ENCODE measurements around the gene AP4E1. TPM values are rescaled to one million over a fixed set of nuclear protein-coding genes. Genes with fewer than 3 reads are reported as not detected.

Gene AP4E1
- total and polyA plus RNA-seq, 2 of the 4 experiments (the other 2 are of a cell fraction) = 3.1 to 6.8 TPM

DNA sequence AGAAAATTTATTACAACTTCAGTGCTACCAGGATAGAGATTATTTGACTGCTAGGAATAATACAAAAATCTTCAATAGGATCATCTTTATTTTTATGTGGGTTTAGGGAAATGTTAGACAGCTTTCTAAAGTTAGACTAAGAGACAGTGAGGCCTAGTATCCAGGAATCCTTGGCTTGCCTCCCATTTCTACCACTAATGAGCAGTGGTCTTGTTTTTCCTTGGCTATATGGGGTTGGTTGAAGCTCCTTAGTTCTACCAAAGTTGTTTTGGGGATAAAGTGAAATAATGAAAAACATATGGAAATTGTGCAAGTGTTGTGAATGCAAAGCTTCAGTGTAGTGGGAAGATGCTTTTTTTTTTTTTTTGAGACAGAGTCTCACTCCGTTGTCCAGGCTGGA, 16.8 kb downstream of the AP4E1 start:
- H4K8ac ChIP-seq (ENCODE audit: low read depth in 2 of 2, low read length in 2 of 2) = no peak overlapping the region
- H2BK5ac ChIP-seq (ENCODE audit: low read depth, low read length, poor library complexity, severe bottlenecking) = no peak overlapping the region
- no peak overlapping the region for H2AFZ ChIP-seq (replicated peaks; ENCODE audit: low read length, poor library complexity)
- no peak overlapping the region for H2BK15ac ChIP-seq (ENCODE audit: low read depth, low read length)
- H3K27me3 ChIP-seq (ENCODE audit: control insufficient read depth, insufficient read depth, low read length) = no peaks in the 10 kb centered on the region
- no peak overlapping the region for H3K4me2 ChIP-seq (ENCODE audit: low read depth, low read length)
- H3K18ac ChIP-seq (ENCODE audit: low read depth, low read length) = no peak overlapping the region
- H3K23ac ChIP-seq (ENCODE audit: low read depth, low read length) = no peak overlapping the region
- H3K4me1 ChIP-seq (ENCODE audit: control insufficient read depth, insufficient read depth, low read length) = no peaks in the 10 kb centered on the region
- no peak overlapping the region for H3K4ac ChIP-seq (ENCODE audit: low read depth, low read length)
- peaks cover 14% of the 10 kb centered on the region for H3K36me3 ChIP-seq (ENCODE audit: control insufficient read depth, insufficient read depth, low read length)
- H4K5ac ChIP-seq (ENCODE audit: low read depth, low read length) = no peak overlapping the region
- H2AK5ac ChIP-seq (ENCODE audit: low read depth, low read length) = no peak overlapping the region
- TF ChIP-seq CEBPB (IDR thresholded peaks at IDR 0.05; ENCODE audit: low read depth, low read length) (no peak), RCOR1 (IDR thresholded peaks at IDR 0.05; ENCODE audit: insufficient replicate concordance, low read length) (no peak), POLR2A (IDR thresholded peaks at IDR 0.05; ENCODE audit: low read depth, low read length) (no peak), CHD1 (IDR thresholded peaks at IDR 0.05; ENCODE audit: low read depth, low read length) (no peak), NFE2L2 (IDR thresholded peaks at IDR 0.05; ENCODE audit: low read depth, low read length) (no peak), MAFK (IDR thresholded peaks at IDR 0.05; ENCODE audit: low read depth, low read length) (no peak), RAD21 (IDR thresholded peaks at IDR 0.05; ENCODE audit: low read length) (no peak), MAZ (IDR thresholded peaks at IDR 0.05; ENCODE audit: borderline replicate concordance, low read depth, low read length) (no peak), RFX5 (IDR thresholded peaks at IDR 0.05; ENCODE audit: low read depth, low read length) (no peak), BHLHE40 (IDR thresholded peaks at IDR 0.05; ENCODE audit: low read depth, low read length) (no peak), FOS (IDR thresholded peaks at IDR 0.05; ENCODE audit: low read depth, low read length) (no peak), SMC3 (IDR thresholded peaks at IDR 0.05; ENCODE audit: low read depth, low read length) (no peak), MXI1 (IDR thresholded peaks at IDR 0.05; ENCODE audit: borderline replicate concordance, low read depth, low read length) (no peak)
- TF ChIP-seq, protein P1, sequence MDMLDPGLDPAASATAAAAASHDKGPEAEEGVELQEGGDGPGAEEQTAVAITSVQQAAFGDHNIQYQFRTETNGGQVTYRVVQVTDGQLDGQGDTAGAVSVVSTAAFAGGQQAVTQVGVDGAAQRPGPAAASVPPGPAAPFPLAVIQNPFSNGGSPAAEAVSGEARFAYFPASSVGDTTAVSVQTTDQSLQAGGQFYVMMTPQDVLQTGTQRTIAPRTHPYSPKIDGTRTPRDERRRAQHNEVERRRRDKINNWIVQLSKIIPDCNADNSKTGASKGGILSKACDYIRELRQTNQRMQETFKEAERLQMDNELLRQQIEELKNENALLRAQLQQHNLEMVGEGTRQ (IDR thresholded peaks at IDR 0.05; ENCODE audit: low read depth, low read length) = no peak
- TF ChIP-seq, protein P2, sequence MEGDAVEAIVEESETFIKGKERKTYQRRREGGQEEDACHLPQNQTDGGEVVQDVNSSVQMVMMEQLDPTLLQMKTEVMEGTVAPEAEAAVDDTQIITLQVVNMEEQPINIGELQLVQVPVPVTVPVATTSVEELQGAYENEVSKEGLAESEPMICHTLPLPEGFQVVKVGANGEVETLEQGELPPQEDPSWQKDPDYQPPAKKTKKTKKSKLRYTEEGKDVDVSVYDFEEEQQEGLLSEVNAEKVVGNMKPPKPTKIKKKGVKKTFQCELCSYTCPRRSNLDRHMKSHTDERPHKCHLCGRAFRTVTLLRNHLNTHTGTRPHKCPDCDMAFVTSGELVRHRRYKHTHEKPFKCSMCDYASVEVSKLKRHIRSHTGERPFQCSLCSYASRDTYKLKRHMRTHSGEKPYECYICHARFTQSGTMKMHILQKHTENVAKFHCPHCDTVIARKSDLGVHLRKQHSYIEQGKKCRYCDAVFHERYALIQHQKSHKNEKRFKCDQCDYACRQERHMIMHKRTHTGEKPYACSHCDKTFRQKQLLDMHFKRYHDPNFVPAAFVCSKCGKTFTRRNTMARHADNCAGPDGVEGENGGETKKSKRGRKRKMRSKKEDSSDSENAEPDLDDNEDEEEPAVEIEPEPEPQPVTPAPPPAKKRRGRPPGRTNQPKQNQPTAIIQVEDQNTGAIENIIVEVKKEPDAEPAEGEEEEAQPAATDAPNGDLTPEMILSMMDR (conservative IDR thresholded peaks at IDR 0.05; ENCODE audit: low read depth, low read length) = no peak
- TF ChIP-seq, protein P3, sequence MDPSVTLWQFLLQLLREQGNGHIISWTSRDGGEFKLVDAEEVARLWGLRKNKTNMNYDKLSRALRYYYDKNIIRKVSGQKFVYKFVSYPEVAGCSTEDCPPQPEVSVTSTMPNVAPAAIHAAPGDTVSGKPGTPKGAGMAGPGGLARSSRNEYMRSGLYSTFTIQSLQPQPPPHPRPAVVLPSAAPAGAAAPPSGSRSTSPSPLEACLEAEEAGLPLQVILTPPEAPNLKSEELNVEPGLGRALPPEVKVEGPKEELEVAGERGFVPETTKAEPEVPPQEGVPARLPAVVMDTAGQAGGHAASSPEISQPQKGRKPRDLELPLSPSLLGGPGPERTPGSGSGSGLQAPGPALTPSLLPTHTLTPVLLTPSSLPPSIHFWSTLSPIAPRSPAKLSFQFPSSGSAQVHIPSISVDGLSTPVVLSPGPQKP (IDR thresholded peaks at IDR 0.05; ENCODE audit: borderline replicate concordance, low read depth, low read length) = no peak
- no peak overlapping the region for H4K91ac ChIP-seq (ENCODE audit: insufficient read depth, low read depth, low read length)
- H3K9me1 ChIP-seq (ENCODE audit: insufficient read depth, low read length) = no peaks in the 10 kb centered on the region
- no peaks in the 10 kb centered on the region for H4K20me1 ChIP-seq (ENCODE audit: insufficient read depth, low read length)
- H2BK20ac ChIP-seq (ENCODE audit: low read depth, low read length) = no peak overlapping the region
- dilution Hi-C loops (cut with HindIII; ENCODE audit: low sequenced_read_pairs, unreplicated experiment) (no loop called here), in situ Hi-C loops (cut with MboI; ENCODE audit: low sequenced_read_pairs) (no loop called here), intact Hi-C loops (cut with micrococcal nuclease) (no loop called here)
- WGBS, 2 experiments (ENCODE audit: extremely low coverage in 2 of 2, insufficient read length in 1 of 2) = no CpG with 5 or more reads among the region's 1 CpG
- no peak overlapping the region for H3K4me3 ChIP-seq (ENCODE audit: insufficient read depth, low read depth, low read length)
- no TSS peak for BruUV-seq (replicated peaks)
- ChIA-PET POLR2A (ENCODE audit: unreplicated experiment) (no interaction called here), CTCF (no interaction called here)
- H3K9ac ChIP-seq (ENCODE audit: low read depth, low read length) = no peak overlapping the region
- no peak for DNase-seq
- H3K56ac ChIP-seq (ENCODE audit: extremely low read depth, insufficient read depth, low read length) = no peak overlapping the region
- H2AK9ac ChIP-seq (replicated peaks; ENCODE audit: low read depth, low read length, poor library complexity) = no peak overlapping the region
- ATAC-seq (ENCODE audit: low read depth) = no peak
- H3K14ac ChIP-seq (replicated peaks; ENCODE audit: low read depth, low read length) = no peak overlapping the region
- H3K27ac ChIP-seq (ENCODE audit: insufficient read depth, low read length) = no peak overlapping the region
- no peak overlapping the region for H2BK120ac ChIP-seq (ENCODE audit: low read depth, low read length)
- peaks cover 5 to 8% of the 10 kb centered on the region in 2 experiments for H3K79me1 ChIP-seq (ENCODE audit: low read depth in 1 of 2, low read length in 2 of 2)
- H3K9me3 ChIP-seq (ENCODE audit: control insufficient read depth, insufficient read depth, low read length) = no peaks in the 10 kb centered on the region

Measured in IMR-90 (cell line).